ENCODE data around the gene PRRC2C. TPM values are rescaled to one million over a fixed set of nuclear protein-coding genes. Genes with fewer than 3 reads are reported as not detected.
A peak's percentile ranks its signal among the peaks of the same experiment; 100 is the strongest.

PRRC2C gene
- total and polyA plus RNA-seq, 2 of the 4 experiments (the other 2 are of a cell fraction): 54.0 to 58.3 TPM

GRCh38 chr1:171480035-171480434 lies 5.3 kb upstream of the PRRC2C start:
- no peak overlapping the region for H3K27ac ChIP-seq (ENCODE audit: insufficient read depth, low read length)
- ChIA-PET CTCF (interaction anchor here (0.6 kb wide), 1 partner anchor 52 kb away, joined by 3 read pairs; no protein-coding TSS in a partner anchor), POLR2A (ENCODE audit: unreplicated experiment) (no interaction called here)
- no peak overlapping the region for H3K9ac ChIP-seq (ENCODE audit: low read depth, low read length)
- no peak overlapping the region for H3K4me2 ChIP-seq (ENCODE audit: low read depth, low read length)
- dilution Hi-C loops (cut with HindIII; ENCODE audit: low sequenced_read_pairs, unreplicated experiment): no loop called here
- H3K14ac ChIP-seq (replicated peaks; ENCODE audit: low read depth, low read length): no peak overlapping the region
- no peak overlapping the region for H2AK5ac ChIP-seq (ENCODE audit: low read depth, low read length)
- H2BK5ac ChIP-seq (ENCODE audit: low read depth, low read length, poor library complexity, severe bottlenecking): no peak overlapping the region
- WGBS, 2 experiments (ENCODE audit: extremely low coverage in 2 of 2, insufficient read length in 1 of 2): 75% methylated on average over 1 of the region's 2 CpGs; no CpG with 5 or more reads in 1 of the 2 experiments
- no peak overlapping the region for H3K4ac ChIP-seq (ENCODE audit: low read depth, low read length)
- no peak overlapping the region for H4K8ac ChIP-seq (ENCODE audit: low read depth in 2 of 2, low read length in 2 of 2)
- H3K23ac ChIP-seq (ENCODE audit: low read depth, low read length): no peak overlapping the region
- intact Hi-C loops (cut with micrococcal nuclease): loop anchor here (10.0 kb wide), 1 partner anchor 235 kb away; the partner anchor contains the start of gene FMO1
- ATAC-seq (ENCODE audit: low read depth) (no peak), DNase-seq (no peak)
- no peak overlapping the region for H3K56ac ChIP-seq (ENCODE audit: extremely low read depth, insufficient read depth, low read length)
- BruUV-seq (replicated peaks): no TSS peak
- no peak overlapping the region for H2BK15ac ChIP-seq (ENCODE audit: low read depth, low read length)
- in situ Hi-C loops (cut with MboI; ENCODE audit: low sequenced_read_pairs): no loop called here
- no peaks in the 10 kb centered on the region for H3K9me3 ChIP-seq (ENCODE audit: control insufficient read depth, insufficient read depth, low read length)
- no peak overlapping the region for H3K18ac ChIP-seq (ENCODE audit: low read depth, low read length)
- H4K5ac ChIP-seq (ENCODE audit: low read depth, low read length): no peak overlapping the region
- no peak overlapping the region for H2BK20ac ChIP-seq (ENCODE audit: low read depth, low read length)
- no peaks in the 10 kb centered on the region for H3K36me3 ChIP-seq (ENCODE audit: control insufficient read depth, insufficient read depth, low read length)
- H3K4me1 ChIP-seq (ENCODE audit: control insufficient read depth, insufficient read depth, low read length): no peaks in the 10 kb centered on the region
- no peak overlapping the region for H3K4me3 ChIP-seq (ENCODE audit: insufficient read depth, low read depth, low read length)
- TF ChIP-seq MXI1 (IDR thresholded peaks at IDR 0.05; ENCODE audit: borderline replicate concordance, low read depth, low read length) (no peak), MAFK (IDR thresholded peaks at IDR 0.05; ENCODE audit: low read depth, low read length) (peak; percentile 94)
- no peaks in the 10 kb centered on the region for H3K9me1 ChIP-seq (ENCODE audit: insufficient read depth, low read length)
- no peaks in the 10 kb centered on the region for H3K27me3 ChIP-seq (ENCODE audit: control insufficient read depth, insufficient read depth, low read length)
- no peaks in the 10 kb centered on the region for H3K79me1 ChIP-seq (ENCODE audit: low read depth in 1 of 2, low read length in 2 of 2)
- no peak overlapping the region for H2AK9ac ChIP-seq (replicated peaks; ENCODE audit: low read depth, low read length, poor library complexity)
- H4K91ac ChIP-seq (ENCODE audit: insufficient read depth, low read depth, low read length): no peak overlapping the region
- H4K20me1 ChIP-seq (ENCODE audit: insufficient read depth, low read length): no peaks in the 10 kb centered on the region
- H2BK120ac ChIP-seq (ENCODE audit: low read depth, low read length): no peak overlapping the region
- H2AFZ ChIP-seq (replicated peaks; ENCODE audit: low read length, poor library complexity): no peak overlapping the region

All from IMR-90 (cell line).